ENCODE data around the gene SGF29.

- TF ChIP-seq CTCF (IDR thresholded peaks at IDR 0.05) (no peak), POLR2A (IDR thresholded peaks at IDR 0.05) (no peak)
Observed at GRCh38 chr16:28580726-28581315, 27.1 kb downstream of the SGF29 start.

Measured in ovary (tissue), 3 donors.